Measurements from ENCODE around the gene RLBP1.

DNA sequence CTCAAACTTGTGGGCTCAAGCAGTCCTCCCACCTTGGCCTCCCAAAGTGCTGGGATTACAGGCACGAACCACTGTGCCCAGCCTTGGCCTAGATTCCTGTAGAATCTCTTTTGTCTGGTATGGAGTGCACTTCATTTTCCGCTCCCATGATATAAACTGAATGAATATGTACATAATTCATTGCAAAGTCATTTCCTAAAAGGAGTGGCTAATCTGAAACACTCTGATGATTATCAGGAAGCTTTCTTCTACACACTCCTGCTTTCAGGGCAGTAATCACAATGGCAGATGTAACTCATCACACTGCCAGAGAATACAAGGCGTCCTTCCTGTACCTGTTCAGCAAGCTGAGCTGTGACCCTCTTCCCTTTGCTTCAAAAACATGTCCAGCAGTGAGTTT is 28.6 kb downstream of the RLBP1 start:
- TF ChIP-seq CTCF (IDR thresholded peaks at IDR 0.05) (no peak), POLR2A (IDR thresholded peaks at IDR 0.05) (no peak)

Measured in right lobe of liver (tissue), 4 donors.